H1 (cell line): ENCODE data around the gene ZMYND10. TPM values are rescaled to one million over a fixed set of nuclear protein-coding genes. Genes with fewer than 3 reads are reported as not detected.

Experiments used
- CTCF ChIA-PET: fragments of 300-600 bp; sonication (Branson Sonifier 250); formaldehyde crosslinking; loops from one replicate; lab custom pipeline; 2021; ENCODE audit not compliant: partially characterized antibody; lab: Charles Lee
- POLR2A ChIA-PET: fragments of 300-600 bp; sonication (Branson Sonifier 250); formaldehyde crosslinking; loops from one replicate; lab custom pipeline; 2021; ENCODE audit warnings: inconsistent platforms; ENCODE audit not compliant: partially characterized antibody; lab: Charles Lee
- DNase-seq, 2 experiments: peaks; one replicate each; pipeline versions ENCODE4 v3.0.0 to v3.0.0-alpha.2; 2010 to 2022; ENCODE audit warnings: low spot score in 2 of 2, low read depth in 1 of 2, mixed read lengths in 1 of 2
- FAIRE-seq: peaks from 2 replicates; lab custom pipeline; 2011; peaks lifted over from hg19 to GRCh38; lab: Jason Lieb, UNC
- H2AFZ ChIP-seq: 2 replicates; pipeline ENCODE4 v1.8.1; 2012; ENCODE audit warnings: low read length, inconsistent platforms
- H2AK5ac ChIP-seq: 2 replicates; pipeline ENCODE4 v1.6.1; 2013; ENCODE audit warnings: low read depth, low read length
- H2BK120ac ChIP-seq: replicated peaks from 2 replicates; pipeline ENCODE3; 2013; ENCODE audit warnings: low read depth, low read length, inconsistent platforms
- H2BK12ac ChIP-seq: 2 replicates; pipeline ENCODE4 v1.6.1; 2013; ENCODE audit warnings: low read depth, low read length
- H2BK15ac ChIP-seq: 2 replicates; pipeline ENCODE4 v1.6.1; 2013; ENCODE audit warnings: low read length
- H2BK20ac ChIP-seq: 2 replicates; pipeline ENCODE4 v1.6.1; 2013; ENCODE audit warnings: low read length
- H2BK5ac ChIP-seq: 2 replicates; pipeline ENCODE4 v1.6.1; 2013; ENCODE audit warnings: low read depth, low read length
- H3K14ac ChIP-seq: 2 replicates; pipeline ENCODE4 v1.6.1; 2013; ENCODE audit warnings: inconsistent platforms; ENCODE audit not compliant: insufficient read length
- H3K18ac ChIP-seq: 2 replicates; pipeline ENCODE4 v1.6.1; 2013; ENCODE audit warnings: low read length; ENCODE audit errors: extremely low read depth
- H3K23ac ChIP-seq: 2 replicates; pipeline ENCODE4 v1.6.1; 2013; ENCODE audit warnings: inconsistent platforms; ENCODE audit not compliant: insufficient read length
- H3K23me2 ChIP-seq: 2 replicates; pipeline ENCODE4 v1.6.1; 2013; ENCODE audit warnings: low read depth, low read length
- H3K27ac ChIP-seq: 2 replicates; pipeline ENCODE4 v1.6.1; 2011; ENCODE audit warnings: low read depth, low read length, inconsistent platforms
- H3K27me3 ChIP-seq, 4 experiments: replicated peaks in 1 of 4; 1 replicate in 1 of 4; 2 replicates in 3 of 4; pipeline versions ENCODE4 v1.6.1 to v1.8.1; 2011 to 2013; ENCODE audit warnings: low read length in 3 of 4, mild to moderate bottlenecking in 3 of 4, inconsistent platforms in 2 of 4, mixed read lengths in 2 of 4, moderate library complexity in 1 of 4; ENCODE audit not compliant: control insufficient read depth in 3 of 4, insufficient read depth in 3 of 4; ENCODE audit errors: extremely low read depth in 1 of 4
- H3K36me3 ChIP-seq, 4 experiments: 2 replicates each; pipeline versions ENCODE4 v1.6.1 to v1.8.1; 2011 to 2013; ENCODE audit warnings: mild to moderate bottlenecking in 4 of 4, low read length in 3 of 4, moderate library complexity in 2 of 4, control low read depth in 1 of 4, inconsistent platforms in 1 of 4; ENCODE audit not compliant: insufficient read depth in 4 of 4, control insufficient read depth in 2 of 4
- H3K4ac ChIP-seq: replicated peaks from 2 replicates; pipeline ENCODE3; 2013; ENCODE audit warnings: low read length, low read depth, mixed read lengths, inconsistent platforms; ENCODE audit not compliant: insufficient read length
- H3K4me1 ChIP-seq, 4 experiments: replicated peaks in 1 of 4; 1 replicate in 1 of 4; 2 replicates in 3 of 4; pipeline versions ENCODE4 v1.6.1 to v1.8.1; 2011 to 2013; ENCODE audit warnings: low read length in 3 of 4, inconsistent platforms in 2 of 4, mixed read lengths in 1 of 4; ENCODE audit not compliant: insufficient read depth in 4 of 4, control insufficient read depth in 3 of 4
- H3K4me2 ChIP-seq, 2 experiments: 2 replicates each; pipeline versions ENCODE4 v1.6.1 to v1.8.1; 2011 to 2013; ENCODE audit warnings: low read depth in 2 of 2, low read length in 2 of 2, control low read depth in 1 of 2, inconsistent platforms in 1 of 2, mild to moderate bottlenecking in 1 of 2; ENCODE audit not compliant: insufficient read depth in 1 of 2
- H3K4me3 ChIP-seq, 4 experiments: fragments of 200-600, 300-600 bp in 1 of 4; sonication (generic), shearing (Covaris generic), sonication (Bioruptor Twin) in 1 of 4; 2 replicates each; pipeline versions ENCODE4 v1.5.1 to v1.8.1; 2011 to 2016; ENCODE audit warnings: low read length in 4 of 4, low read depth in 3 of 4, control low read depth in 2 of 4, inconsistent platforms in 2 of 4, mild to moderate bottlenecking in 2 of 4, mixed read lengths in 1 of 4, moderate library complexity in 1 of 4; ENCODE audit not compliant: insufficient read depth in 2 of 4; ENCODE audit errors: extremely low read depth in 1 of 4
- H3K56ac ChIP-seq: replicated peaks from 2 replicates; pipeline ENCODE3; 2013; ENCODE audit warnings: low read depth, mild to moderate bottlenecking, mixed read lengths, low read length, inconsistent platforms; ENCODE audit not compliant: insufficient read length
- H3K79me1 ChIP-seq: 2 replicates; pipeline ENCODE4 v1.6.1; 2013; ENCODE audit warnings: low read depth, low read length, control low read depth
- H3K79me2 ChIP-seq, 2 experiments: 2 replicates each; pipeline versions ENCODE4 v1.6.1 to v1.8.1; 2012 to 2013; ENCODE audit warnings: low read length in 2 of 2, mild to moderate bottlenecking in 2 of 2, inconsistent platforms in 1 of 2; ENCODE audit not compliant: insufficient read depth in 2 of 2, control insufficient read depth in 1 of 2
- H3K9ac ChIP-seq, 4 experiments: replicated peaks in 1 of 4; 1 replicate in 1 of 4; 2 replicates in 3 of 4; pipeline versions ENCODE4 v1.6.1 to v1.8.1; 2011 to 2013; ENCODE audit warnings: low read depth in 3 of 4, low read length in 3 of 4, control low read depth in 2 of 4, mild to moderate bottlenecking in 2 of 4, moderate library complexity in 2 of 4, inconsistent platforms in 1 of 4; ENCODE audit errors: extremely low read depth in 1 of 4
- H3K9me3 ChIP-seq, 2 experiments: 2 replicates each; pipeline versions ENCODE4 v1.6.1 to v1.8.1; 2012 to 2013; ENCODE audit warnings: mild to moderate bottlenecking in 2 of 2, moderate library complexity in 2 of 2, control low read depth in 1 of 2, inconsistent platforms in 1 of 2, low read depth in 1 of 2, low read length in 1 of 2, mixed read lengths in 1 of 2; ENCODE audit not compliant: insufficient read depth in 2 of 2
- H4K20me1 ChIP-seq, 2 experiments: replicated peaks in 1 of 2; 2 replicates each; pipeline versions ENCODE3 to v1.8.1; 2011 to 2013; ENCODE audit warnings: inconsistent platforms in 2 of 2, low read length in 2 of 2, mild to moderate bottlenecking in 1 of 2; ENCODE audit not compliant: insufficient read depth in 2 of 2, control insufficient read depth in 1 of 2
- H4K5ac ChIP-seq: 2 replicates; pipeline ENCODE4 v1.6.1; 2013; ENCODE audit warnings: low read length, low read depth, mixed read lengths, inconsistent platforms; ENCODE audit not compliant: insufficient read length
- H4K8ac ChIP-seq: 2 replicates; pipeline ENCODE4 v1.8.0; 2013; ENCODE audit warnings: mild to moderate bottlenecking, moderate library complexity, low read length, inconsistent platforms; ENCODE audit not compliant: insufficient read depth; ENCODE audit errors: extremely low read depth
- H4K91ac ChIP-seq: replicated peaks from 2 replicates; pipeline ENCODE3; 2013; ENCODE audit warnings: low read length, mixed read lengths, inconsistent platforms; ENCODE audit not compliant: insufficient read length
- CREB1 ChIP-seq: IDR thresholded peaks from 2 replicates; pipeline ENCODE4 v1.6.1; 2012; ENCODE audit warnings: inconsistent platforms
- NRF1 ChIP-seq: IDR thresholded peaks from 2 replicates; pipeline ENCODE4 v1.6.1; 2011; ENCODE audit warnings: mild to moderate bottlenecking, low read depth, low read length, improper control_type of control experiment
- RAD21 ChIP-seq, 2 experiments: IDR thresholded peaks in 1 of 2; conservative IDR thresholded peaks in 1 of 2; 2 replicates each; pipeline ENCODE4 v1.6.1; 2011; ENCODE audit warnings: low read depth in 2 of 2, low read length in 2 of 2, improper control_type of control experiment in 1 of 2, inconsistent platforms in 1 of 2, mild to moderate bottlenecking in 1 of 2, moderate library complexity in 1 of 2
- SIX5 ChIP-seq: IDR thresholded peaks from 2 replicates; pipeline ENCODE4 v1.6.1; 2011; ENCODE audit warnings: mild to moderate bottlenecking, low read depth, low read length
- SP2 ChIP-seq: IDR thresholded peaks from 2 replicates; pipeline ENCODE4 v1.6.1; 2012; ENCODE audit warnings: mild to moderate bottlenecking, low read length, inconsistent platforms
- SP4 ChIP-seq: IDR thresholded peaks from 2 replicates; pipeline ENCODE4 v1.6.1; 2012; ENCODE audit warnings: low read length, inconsistent platforms
- YY1 ChIP-seq: IDR thresholded peaks from 2 replicates; pipeline ENCODE4 v1.6.1; 2011; ENCODE audit warnings: low read depth, mild to moderate bottlenecking, low read length
- ZNF274 ChIP-seq: IDR thresholded peaks from 2 replicates; pipeline ENCODE4 v1.7.0; 2012; ENCODE audit warnings: low read length, borderline replicate concordance; ENCODE audit errors: extremely low read depth
- WGBS, 2 experiments: shearing (Covaris generic) in 1 of 2; methylation state at CpG; one replicate each; pipeline versions ENCODE4 v1.1.6 to v1.1.7; 2013 to 2015; ENCODE audit warnings: low lambda C conversion rate in 2 of 2, mixed read lengths in 2 of 2, inconsistent platforms in 1 of 2, low coverage in 1 of 2, missing lambda C conversion rate in 1 of 2; ENCODE audit not compliant: insufficient replicate concordance in 2 of 2, insufficient coverage in 1 of 2, insufficient read length in 1 of 2; ENCODE audit errors: extremely low coverage in 1 of 2, missing lambda C conversion rate in 1 of 2; 5-methylcytosine and 5-hydroxymethylcytosine counted together
- polyA plus RNA-seq, 7 experiments: library from polyadenylated mRNA; depleted of rRNA in 3 of 7; stranded (reverse) in 5 of 7; unstranded in 2 of 7; fragments of >200 nt in 5 of 7; fragments of 200-250 nt in 2 of 7; gene quantifications; 1 replicate in 5 of 7; 2 replicates in 1 of 7; 4 replicates in 1 of 7; pipeline versions ENCODE4 v1.2.1 to v1.2.3, GENCODE V29; 2011 to 2013; ENCODE audit warnings: missing spikeins in 2 of 7, mixed read lengths in 2 of 7
- total RNA-seq: library from RNA; stranded (reverse); fragmentation: NEBNext Ultra II Directional; extraction: Animal tissue kit (Norgen Biotek cat#: 25700); gene quantifications from 2 replicates; pipeline ENCODE4 v1.2.1, GENCODE V29; 2021
- TF ChIP-seq, protein P1 (sequence below): IDR thresholded peaks from 2 replicates; pipeline ENCODE4 v1.6.1; 2011; ENCODE audit warnings: low read length, improper control_type of control experiment

ZMYND10 gene
- total and polyA plus RNA-seq, 2 of the 8 experiments (the other 6 are each of a cell fraction or from before 2014, with no cell fraction given), result 0.56 to 0.79 TPM

DNA sequence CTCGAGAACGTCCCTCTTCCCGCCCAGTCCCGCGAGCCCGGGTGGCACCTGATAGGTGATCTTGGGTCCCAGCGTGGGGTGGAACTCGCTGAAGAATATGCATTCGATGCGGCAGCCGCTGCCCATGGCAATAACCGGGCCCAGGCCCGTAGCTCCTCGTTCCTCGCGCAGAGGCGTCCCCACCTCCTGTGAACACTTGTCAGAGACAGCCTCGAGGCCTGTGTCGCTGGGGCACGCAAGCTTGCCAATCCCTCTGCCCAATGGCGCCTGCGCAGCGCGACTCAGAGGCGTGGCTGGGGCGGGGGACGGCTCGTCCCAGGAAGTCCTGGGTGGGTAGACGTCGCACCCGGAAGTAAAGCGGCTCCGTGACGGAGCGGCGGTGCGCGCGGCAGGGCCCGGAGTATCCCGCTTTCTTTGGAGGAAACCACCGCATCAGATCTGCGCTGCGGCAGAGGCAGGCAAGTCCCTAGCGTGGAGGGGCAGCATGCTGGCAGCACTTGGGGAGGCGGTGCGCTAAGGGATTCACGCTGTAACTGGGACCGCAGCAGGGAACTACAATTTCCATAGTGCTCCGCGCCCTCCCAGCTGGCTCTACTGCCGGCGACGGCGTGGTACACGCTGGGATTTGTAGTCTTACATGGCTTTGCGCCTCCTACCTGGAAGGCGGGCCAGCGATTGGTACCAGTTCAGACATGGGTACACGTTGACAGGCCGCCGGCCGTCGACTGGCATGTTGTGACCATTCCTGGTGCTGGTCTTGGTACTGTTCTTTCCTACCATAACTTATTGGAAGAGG is 5.2 kb upstream of the ZMYND10 start, which contains the start of the genes CYB561D2 and NPRL2:
TSS of gene CYB561D2 (plus strand) at position 336 of the 796 bp plus-strand sequence. CDS start 572 bp downstream, outside the sequence.
TSS of gene NPRL2 (minus strand) at position 249 of the 796 bp plus-strand sequence. CDS start at position 126, 123 bp downstream.
- peaks cover 3% of the 10 kb centered on the region in 2 experiments for H4K20me1 ChIP-seq
- H3K27ac ChIP-seq, result no peak within 1 kb of the TSS
- no peak for FAIRE-seq
- peaks cover 4 to 7% (median 6%) of the 10 kb centered on the region in 4 experiments; a peak in 5 of 8 replicates for H3K36me3 ChIP-seq
- peak within 1 kb of the TSS; percentile 79 to 87 (median 82) for H3K4me3 ChIP-seq
- H2AK5ac ChIP-seq, result no peak within 1 kb of the TSS
- H3K18ac ChIP-seq, result peak within 1 kb of the TSS; percentile 100
- no peak within 1 kb of the TSS for H2BK20ac ChIP-seq
- 4% methylated on average over 64 of the region's 64 CpGs; no CpG with 5 or more reads in 1 of the 2 experiments for WGBS, 2 experiments
- no peak within 1 kb of the TSS for H3K56ac ChIP-seq
- H3K9me3 ChIP-seq, result no peaks in the 10 kb centered on the region
- H2BK5ac ChIP-seq, result peak within 1 kb of the TSS; percentile 94; the same call in 1 of the 2 replicates
- peaks cover 12% of the 10 kb centered on the region for H3K23me2 ChIP-seq
- peaks cover 0 to 11% (median 8%) of the 10 kb centered on the region in 4 experiments; a peak in 5 of 7 replicates for H3K4me1 ChIP-seq
- ChIA-PET CTCF (interaction anchor here (0.7 to 13.4 kb wide), 13 partner anchors 11 to 281 kb away, joined by 3 to 136 read pairs (median 8); partner anchors contain the start of gene TMEM115), POLR2A (interaction anchor here (0.5 to 5.3 kb wide), 9 partner anchors 10 to 219 kb away, joined by 3 to 22 read pairs (median 4); partner anchors contain the start of genes HEMK1 and RASSF1)
- DNase-seq, result peak; percentile 72 to 93
- no peaks in the 10 kb centered on the region; the same call in 1 of the 2 replicates for H3K79me1 ChIP-seq
- H2BK12ac ChIP-seq, result peak within 1 kb of the TSS; percentile 85; the same call in 1 of the 2 replicates
- peak within 1 kb of the TSS; percentile 85 for H4K91ac ChIP-seq
- H3K4ac ChIP-seq, result no peak within 1 kb of the TSS
- H2AFZ ChIP-seq, result peak within 1 kb of the TSS; percentile 88; the same call in 1 of the 2 replicates
- H3K14ac ChIP-seq, result no peak within 1 kb of the TSS
- H3K27me3 ChIP-seq, result peaks cover 0 to 4% (median 4%) of the 10 kb centered on the region in 4 experiments; a peak in 4 of 7 replicates
- H3K23ac ChIP-seq, result no peak within 1 kb of the TSS
- H4K8ac ChIP-seq, result peak within 1 kb of the TSS; percentile 69; the same call in 1 of the 2 replicates
- peak within 1 kb of the TSS; percentile 64 to 90 for H3K4me2 ChIP-seq
- peak within 1 kb of the TSS; percentile 93 for H4K5ac ChIP-seq
- H2BK120ac ChIP-seq, result no peak within 1 kb of the TSS
- peak within 1 kb of the TSS in 3 of 4 experiments; percentile 41 to 60 (median 46); a peak in 6 of 7 replicates for H3K9ac ChIP-seq
- H2BK15ac ChIP-seq, result peak within 1 kb of the TSS; percentile 93; the same call in 1 of the 2 replicates
- H3K79me2 ChIP-seq, result no peaks in the 10 kb centered on the region
- TF ChIP-seq SIX5 (peak; percentile 98), ZNF274 (no peak), SP2 (no peak), RAD21 (IDR thresholded peaks at IDR 0.05 in 1 of 2, conservative IDR thresholded peaks at IDR 0.05 in 1 of 2; ENCODE audit: low read depth in 2 of 2, low read length in 2 of 2) (no peak), CREB1 (peak; percentile 88), SP4 (no peak; the same call in 1 of the 2 replicates), NRF1 (peak; percentile 72), YY1 (no peak)
- TF ChIP-seq, protein P1, sequence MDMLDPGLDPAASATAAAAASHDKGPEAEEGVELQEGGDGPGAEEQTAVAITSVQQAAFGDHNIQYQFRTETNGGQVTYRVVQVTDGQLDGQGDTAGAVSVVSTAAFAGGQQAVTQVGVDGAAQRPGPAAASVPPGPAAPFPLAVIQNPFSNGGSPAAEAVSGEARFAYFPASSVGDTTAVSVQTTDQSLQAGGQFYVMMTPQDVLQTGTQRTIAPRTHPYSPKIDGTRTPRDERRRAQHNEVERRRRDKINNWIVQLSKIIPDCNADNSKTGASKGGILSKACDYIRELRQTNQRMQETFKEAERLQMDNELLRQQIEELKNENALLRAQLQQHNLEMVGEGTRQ, result no peak
